ENCODE measurements around the gene FGF12.

DNA sequence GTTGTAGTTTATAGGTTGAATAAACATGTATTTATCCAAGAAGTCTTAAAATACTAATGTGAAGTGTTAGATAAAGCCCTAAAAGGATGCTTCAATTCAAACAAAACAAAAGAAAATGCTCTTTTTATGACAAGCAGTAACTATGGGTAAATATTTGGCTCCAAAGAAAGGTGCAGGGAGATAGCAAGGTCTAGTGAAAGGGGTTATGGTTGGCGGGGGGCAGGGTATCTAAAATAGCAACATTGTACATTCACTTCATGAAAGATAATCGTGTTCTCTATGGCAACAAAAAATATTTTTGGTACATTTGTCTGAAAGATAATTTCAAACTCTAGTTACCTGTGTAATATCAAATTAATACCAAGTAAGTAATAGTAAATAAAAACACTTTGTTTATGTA is 149.5 kb downstream of the FGF12 start:
- TF ChIP-seq, protein P1, sequence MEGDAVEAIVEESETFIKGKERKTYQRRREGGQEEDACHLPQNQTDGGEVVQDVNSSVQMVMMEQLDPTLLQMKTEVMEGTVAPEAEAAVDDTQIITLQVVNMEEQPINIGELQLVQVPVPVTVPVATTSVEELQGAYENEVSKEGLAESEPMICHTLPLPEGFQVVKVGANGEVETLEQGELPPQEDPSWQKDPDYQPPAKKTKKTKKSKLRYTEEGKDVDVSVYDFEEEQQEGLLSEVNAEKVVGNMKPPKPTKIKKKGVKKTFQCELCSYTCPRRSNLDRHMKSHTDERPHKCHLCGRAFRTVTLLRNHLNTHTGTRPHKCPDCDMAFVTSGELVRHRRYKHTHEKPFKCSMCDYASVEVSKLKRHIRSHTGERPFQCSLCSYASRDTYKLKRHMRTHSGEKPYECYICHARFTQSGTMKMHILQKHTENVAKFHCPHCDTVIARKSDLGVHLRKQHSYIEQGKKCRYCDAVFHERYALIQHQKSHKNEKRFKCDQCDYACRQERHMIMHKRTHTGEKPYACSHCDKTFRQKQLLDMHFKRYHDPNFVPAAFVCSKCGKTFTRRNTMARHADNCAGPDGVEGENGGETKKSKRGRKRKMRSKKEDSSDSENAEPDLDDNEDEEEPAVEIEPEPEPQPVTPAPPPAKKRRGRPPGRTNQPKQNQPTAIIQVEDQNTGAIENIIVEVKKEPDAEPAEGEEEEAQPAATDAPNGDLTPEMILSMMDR (IDR thresholded peaks at IDR 0.05): no peak
- TF ChIP-seq POLR2A (IDR thresholded peaks at IDR 0.05): no peak
